ENCODE results near the gene PBX4. TPM values are rescaled to one million over a fixed set of nuclear protein-coding genes. Genes with fewer than 3 reads are reported as not detected.
"Not testable (repeated sequence)": the region's sequence is repeated elsewhere in the genome, so short reads cannot be mapped to it uniquely, and the experiment has no call there.

Gene PBX4
- total and polyA plus RNA-seq, 2 experiments from 2014 or later: 2.6 to 4.1 TPM

DNA sequence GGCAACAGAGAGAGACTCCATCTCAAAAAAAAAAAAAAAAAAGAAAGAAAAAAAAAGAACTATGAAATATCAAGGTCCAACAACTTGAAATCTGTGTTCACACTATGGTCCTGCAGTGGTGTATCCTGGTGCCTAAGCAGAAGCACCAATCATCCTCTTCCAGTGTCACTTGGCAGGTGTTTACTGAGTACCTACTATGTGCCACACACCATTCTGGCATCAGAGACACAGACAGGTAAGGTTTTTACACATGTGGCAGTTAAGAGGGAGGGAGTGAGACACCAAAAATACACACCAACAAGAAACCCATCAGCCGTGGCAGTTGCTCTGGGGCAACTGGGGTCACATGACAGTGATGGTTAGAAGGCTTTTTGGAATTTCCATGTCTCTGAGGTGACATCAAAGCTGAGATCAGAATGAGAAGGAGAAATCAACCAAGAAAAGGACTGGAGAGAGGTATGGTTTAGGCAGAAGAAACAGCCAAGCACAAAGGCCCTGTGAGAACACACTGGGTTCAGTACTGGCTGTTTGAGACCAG lies 17.6 kb downstream of the PBX4 start (continued):
- TF ChIP-seq, protein P1, sequence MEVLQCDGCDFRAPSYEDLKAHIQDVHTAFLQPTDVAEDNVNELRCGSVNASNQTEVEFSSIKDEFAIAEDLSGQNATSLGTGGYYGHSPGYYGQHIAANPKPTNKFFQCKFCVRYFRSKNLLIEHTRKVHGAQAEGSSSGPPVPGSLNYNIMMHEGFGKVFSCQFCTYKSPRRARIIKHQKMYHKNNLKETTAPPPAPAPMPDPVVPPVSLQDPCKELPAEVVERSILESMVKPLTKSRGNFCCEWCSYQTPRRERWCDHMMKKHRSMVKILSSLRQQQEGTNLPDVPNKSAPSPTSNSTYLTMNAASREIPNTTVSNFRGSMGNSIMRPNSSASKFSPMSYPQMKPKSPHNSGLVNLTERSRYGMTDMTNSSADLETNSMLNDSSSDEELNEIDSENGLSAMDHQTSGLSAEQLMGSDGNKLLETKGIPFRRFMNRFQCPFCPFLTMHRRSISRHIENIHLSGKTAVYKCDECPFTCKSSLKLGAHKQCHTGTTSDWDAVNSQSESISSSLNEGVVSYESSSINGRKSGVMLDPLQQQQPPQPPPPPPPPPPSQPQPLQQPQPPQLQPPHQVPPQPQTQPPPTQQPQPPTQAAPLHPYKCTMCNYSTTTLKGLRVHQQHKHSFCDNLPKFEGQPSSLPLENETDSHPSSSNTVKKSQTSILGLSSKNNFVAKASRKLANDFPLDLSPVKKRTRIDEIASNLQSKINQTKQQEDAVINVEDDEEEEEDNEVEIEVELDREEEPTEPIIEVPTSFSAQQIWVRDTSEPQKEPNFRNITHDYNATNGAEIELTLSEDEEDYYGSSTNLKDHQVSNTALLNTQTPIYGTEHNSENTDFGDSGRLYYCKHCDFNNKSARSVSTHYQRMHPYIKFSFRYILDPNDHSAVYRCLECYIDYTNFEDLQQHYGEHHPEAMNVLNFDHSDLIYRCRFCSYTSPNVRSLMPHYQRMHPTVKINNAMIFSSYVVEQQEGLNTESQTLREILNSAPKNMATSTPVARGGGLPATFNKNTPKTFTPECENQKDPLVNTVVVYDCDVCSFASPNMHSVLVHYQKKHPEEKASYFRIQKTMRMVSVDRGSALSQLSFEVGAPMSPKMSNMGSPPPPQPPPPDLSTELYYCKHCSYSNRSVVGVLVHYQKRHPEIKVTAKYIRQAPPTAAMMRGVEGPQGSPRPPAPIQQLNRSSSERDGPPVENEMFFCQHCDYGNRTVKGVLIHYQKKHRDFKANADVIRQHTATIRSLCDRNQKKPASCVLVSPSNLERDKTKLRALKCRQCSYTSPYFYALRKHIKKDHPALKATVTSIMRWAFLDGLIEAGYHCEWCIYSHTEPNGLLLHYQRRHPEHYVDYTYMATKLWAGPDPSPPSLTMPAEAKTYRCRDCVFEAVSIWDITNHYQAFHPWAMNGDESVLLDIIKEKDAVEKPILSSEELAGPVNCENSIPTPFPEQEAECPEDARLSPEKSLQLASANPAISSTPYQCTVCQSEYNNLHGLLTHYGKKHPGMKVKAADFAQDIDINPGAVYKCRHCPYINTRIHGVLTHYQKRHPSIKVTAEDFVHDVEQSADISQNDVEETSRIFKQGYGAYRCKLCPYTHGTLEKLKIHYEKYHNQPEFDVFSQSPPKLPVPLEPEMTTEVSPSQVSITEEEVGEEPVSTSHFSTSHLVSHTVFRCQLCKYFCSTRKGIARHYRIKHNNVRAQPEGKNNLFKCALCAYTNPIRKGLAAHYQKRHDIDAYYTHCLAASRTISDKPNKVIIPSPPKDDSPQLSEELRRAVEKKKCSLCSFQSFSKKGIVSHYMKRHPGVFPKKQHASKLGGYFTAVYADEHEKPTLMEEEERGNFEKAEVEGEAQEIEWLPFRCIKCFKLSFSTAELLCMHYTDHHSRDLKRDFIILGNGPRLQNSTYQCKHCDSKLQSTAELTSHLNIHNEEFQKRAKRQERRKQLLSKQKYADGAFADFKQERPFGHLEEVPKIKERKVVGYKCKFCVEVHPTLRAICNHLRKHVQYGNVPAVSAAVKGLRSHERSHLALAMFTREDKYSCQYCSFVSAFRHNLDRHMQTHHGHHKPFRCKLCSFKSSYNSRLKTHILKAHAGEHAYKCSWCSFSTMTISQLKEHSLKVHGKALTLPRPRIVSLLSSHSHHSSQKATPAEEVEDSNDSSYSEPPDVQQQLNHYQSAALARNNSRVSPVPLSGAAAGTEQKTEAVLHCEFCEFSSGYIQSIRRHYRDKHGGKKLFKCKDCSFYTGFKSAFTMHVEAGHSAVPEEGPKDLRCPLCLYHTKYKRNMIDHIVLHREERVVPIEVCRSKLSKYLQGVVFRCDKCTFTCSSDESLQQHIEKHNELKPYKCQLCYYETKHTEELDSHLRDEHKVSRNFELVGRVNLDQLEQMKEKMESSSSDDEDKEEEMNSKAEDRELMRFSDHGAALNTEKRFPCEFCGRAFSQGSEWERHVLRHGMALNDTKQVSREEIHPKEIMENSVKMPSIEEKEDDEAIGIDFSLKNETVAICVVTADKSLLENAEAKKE (CRISPR knock-in tag; IDR thresholded peaks at IDR 0.05): no peak

DNA sequence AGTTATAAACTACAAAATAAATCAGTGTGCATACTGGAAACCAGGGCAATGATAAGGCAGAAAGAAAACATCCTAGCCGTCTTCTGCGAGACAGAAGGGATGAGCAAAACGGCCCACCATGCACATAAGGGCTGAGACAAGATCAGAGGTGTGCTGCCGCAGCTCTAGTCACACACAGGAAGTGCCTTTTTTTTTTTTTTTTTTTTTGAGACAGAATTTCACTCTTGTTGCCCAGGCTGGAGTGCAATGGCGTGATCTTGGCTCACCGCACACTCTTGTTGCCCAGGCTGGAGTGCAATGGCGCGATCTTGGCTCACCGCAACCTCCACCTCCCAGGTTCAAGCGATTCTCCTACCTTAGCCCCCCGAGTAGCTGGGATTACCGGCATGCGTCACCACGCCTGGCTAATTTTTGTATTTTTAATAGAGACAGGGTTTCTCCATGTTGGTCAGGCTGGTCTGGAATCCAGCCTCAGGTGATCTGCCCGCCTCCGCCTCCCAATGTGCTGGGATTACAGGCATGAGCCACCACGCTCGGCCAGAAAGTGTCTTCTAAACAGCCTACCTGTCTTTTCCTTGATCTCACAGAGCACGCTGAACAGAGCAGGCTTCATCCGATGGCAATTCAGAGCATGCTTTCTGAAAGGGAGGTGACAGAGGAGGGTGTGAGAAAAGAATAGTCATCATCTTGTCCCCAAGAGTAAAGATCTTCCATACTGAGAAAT lies 19.6 kb downstream of the PBX4 start:
- not testable (repeated sequence) for H3K27me3 Mint-ChIP-seq (ENCODE audit: insufficient read depth, low read depth, poor library complexity); H3K9me2 ChIP-seq (ENCODE audit: insufficient read depth); H3K36me3 Mint-ChIP-seq (ENCODE audit: low read depth); DNase-seq (ENCODE audit: low spot score); H3K79me2 ChIP-seq (replicated peaks; ENCODE audit: insufficient read depth); ATAC-seq; H4K20me1 ChIP-seq (replicated peaks; ENCODE audit: insufficient read depth); H3K4me3 ChIP-seq; H3K9me3 Mint-ChIP-seq; H3K36me3 ChIP-seq (ENCODE audit: insufficient read depth); H3K27me3 ChIP-seq (ENCODE audit: insufficient read depth); H3K4me3 Mint-ChIP-seq; H2AFZ ChIP-seq; H3K27ac Mint-ChIP-seq; H3K27ac ChIP-seq (ENCODE audit: low read depth); H3F3A ChIP-seq (replicated peaks; ENCODE audit: low read depth); H3K4me2 ChIP-seq
- peaks cover 22% of the 10 kb centered on the region; the same call in 1 of the 2 replicates for H3K4me1 ChIP-seq (ENCODE audit: insufficient read depth)
- peaks cover 28% of the 10 kb centered on the region for H3K4me1 Mint-ChIP-seq

DNA sequence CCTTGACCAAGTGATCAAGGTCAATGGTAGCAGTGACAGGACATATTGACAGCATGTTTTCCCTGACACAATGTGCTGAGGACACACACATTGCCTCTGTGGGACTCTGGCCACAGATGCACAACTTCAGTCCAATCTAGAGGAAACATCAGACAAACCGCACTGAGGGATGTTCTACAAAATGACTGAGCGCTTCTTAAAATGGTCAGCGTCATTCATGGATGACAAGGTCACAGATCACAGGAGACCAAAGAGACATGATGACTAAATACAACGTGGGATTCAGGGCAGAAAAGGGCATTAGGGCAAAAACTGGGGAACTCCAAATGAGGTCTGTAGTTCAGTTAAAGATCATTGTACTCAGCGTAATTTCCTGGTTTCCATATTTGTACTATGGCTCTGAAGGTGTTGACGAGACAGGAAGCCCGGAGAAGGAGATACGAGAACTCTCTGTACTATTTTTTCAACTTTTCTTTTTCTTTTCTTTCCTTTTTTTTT lies 20.6 kb downstream of the PBX4 start:
- Histone ChIP-seq H4K20me1 (replicated peaks; ENCODE audit: insufficient read depth) (no peaks in the 10 kb centered on the region), H3F3A (replicated peaks; ENCODE audit: low read depth) (no peaks in the 10 kb centered on the region), H3K4me3 (no peak overlapping the region), H3K27ac (ENCODE audit: low read depth) (no peak overlapping the region), H2AFZ (no peak overlapping the region), H3K4me2 (no peak overlapping the region), H3K9me2 (ENCODE audit: insufficient read depth) (0 out of 2 replicates have a peak, but pooled peaks cover 5% of the 10 kb centered on the region), H3K36me3 (ENCODE audit: insufficient read depth) (no peaks in the 10 kb centered on the region), H3K27me3 (ENCODE audit: insufficient read depth) (no peaks in the 10 kb centered on the region), H3K79me2 (replicated peaks; ENCODE audit: insufficient read depth) (no peaks in the 10 kb centered on the region), H3K4me1 (ENCODE audit: insufficient read depth) (peaks cover 16% of the 10 kb centered on the region; the same call in 1 of the 2 replicates)
- Mint-ChIP-seq H3K4me3 (no peak overlapping the region), H3K27ac (no peak overlapping the region), H3K36me3 (ENCODE audit: low read depth) (no peaks in the 10 kb centered on the region), H3K4me1 (peaks cover 25% of the 10 kb centered on the region), H3K9me3 (no peaks in the 10 kb centered on the region), H3K27me3 (ENCODE audit: insufficient read depth, low read depth, poor library complexity) (peaks cover under 1% of the 10 kb centered on the region)
- ATAC-seq: no peak
- no peak for DNase-seq (ENCODE audit: low spot score)
- TF ChIP-seq STAT1 (IDR thresholded peaks at IDR 0.05; ENCODE audit: unreplicated experiment) (no peak), EZH2phosphoT487 (IDR thresholded peaks at IDR 0.05; ENCODE audit: unreplicated experiment) (no peak), EZH2 (IDR thresholded peaks at IDR 0.05; ENCODE audit: low read depth, unreplicated experiment) (no peak), NANOG (IDR thresholded peaks at IDR 0.05; ENCODE audit: borderline replicate concordance) (no peak), JUNB (IDR thresholded peaks at IDR 0.05; ENCODE audit: unreplicated experiment) (no peak), CREB1 (CRISPR knock-in tag; IDR thresholded peaks at IDR 0.05; ENCODE audit: low read depth) (no peak)
- TF ChIP-seq, protein P2, sequence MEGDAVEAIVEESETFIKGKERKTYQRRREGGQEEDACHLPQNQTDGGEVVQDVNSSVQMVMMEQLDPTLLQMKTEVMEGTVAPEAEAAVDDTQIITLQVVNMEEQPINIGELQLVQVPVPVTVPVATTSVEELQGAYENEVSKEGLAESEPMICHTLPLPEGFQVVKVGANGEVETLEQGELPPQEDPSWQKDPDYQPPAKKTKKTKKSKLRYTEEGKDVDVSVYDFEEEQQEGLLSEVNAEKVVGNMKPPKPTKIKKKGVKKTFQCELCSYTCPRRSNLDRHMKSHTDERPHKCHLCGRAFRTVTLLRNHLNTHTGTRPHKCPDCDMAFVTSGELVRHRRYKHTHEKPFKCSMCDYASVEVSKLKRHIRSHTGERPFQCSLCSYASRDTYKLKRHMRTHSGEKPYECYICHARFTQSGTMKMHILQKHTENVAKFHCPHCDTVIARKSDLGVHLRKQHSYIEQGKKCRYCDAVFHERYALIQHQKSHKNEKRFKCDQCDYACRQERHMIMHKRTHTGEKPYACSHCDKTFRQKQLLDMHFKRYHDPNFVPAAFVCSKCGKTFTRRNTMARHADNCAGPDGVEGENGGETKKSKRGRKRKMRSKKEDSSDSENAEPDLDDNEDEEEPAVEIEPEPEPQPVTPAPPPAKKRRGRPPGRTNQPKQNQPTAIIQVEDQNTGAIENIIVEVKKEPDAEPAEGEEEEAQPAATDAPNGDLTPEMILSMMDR (conservative IDR thresholded peaks at IDR 0.05; ENCODE audit: low read depth in 2 of 2): no peak

Measured in GM23338 (cell line).